K562 (cell line): ENCODE results near the gene SMIM35. TPM values are rescaled to one million over a fixed set of nuclear protein-coding genes. Genes with fewer than 3 reads are reported as not detected.

Experiments used
- BRD9 ChIP-seq: fragments of 450-650 bp; IDR thresholded peaks from 2 replicates; pipeline ENCODE4 v1.6.1; 2018; ENCODE audit warnings: low read depth; ENCODE audit not compliant: partially characterized antibody
- CC2D1A ChIP-seq: fragments of 450-650 bp; IDR thresholded peaks from 2 replicates; pipeline ENCODE4 v1.6.1; 2017; ENCODE audit warnings: mild to moderate bottlenecking
- CHD4 ChIP-seq: fragments of 200-600 bp; sonication (generic); IDR thresholded peaks from 3 replicates; pipeline ENCODE4 v1.6.1; 2012; ENCODE audit warnings: low read depth, mild to moderate bottlenecking, mixed read lengths, low read length, inconsistent platforms; ENCODE audit not compliant: insufficient read depth, insufficient replicate concordance, poor library complexity, severe bottlenecking
- CREM ChIP-seq: IDR thresholded peaks from 2 replicates; pipeline ENCODE4 v1.6.1; 2014; ENCODE audit warnings: antibody characterized with exemption, low read depth
- GTF2A2 ChIP-seq: IDR thresholded peaks from 2 replicates; pipeline ENCODE4 v1.6.1; 2016; ENCODE audit warnings: mild to moderate bottlenecking, missing genetic modification characterization, missing compliant biosample characterization
- HEY1 ChIP-seq: fragments of 250-450 bp; sonication (Bioruptor Pico); IDR thresholded peaks from 2 replicates; pipeline ENCODE4 v1.5.0; 2020; ENCODE audit warnings: mild to moderate bottlenecking, moderate library complexity, borderline replicate concordance
- HMBOX1 ChIP-seq: sonication (generic); IDR thresholded peaks from 2 replicates; pipeline ENCODE4 v1.6.1; 2016
- HMG20A ChIP-seq: fragments of 450-650 bp; formaldehyde crosslinking; conservative IDR thresholded peaks from 2 replicates; pipeline ENCODE4 v1.4.0; 2020; ENCODE audit warnings: mild to moderate bottlenecking, mixed read lengths
- HNRNPH1 ChIP-seq: fragments of 200-400 bp; formaldehyde crosslinking; optimal IDR thresholded peaks from 2 replicates; pipeline ENCODE3; 2017; ENCODE audit warnings: low read depth, mild to moderate bottlenecking, low read length, moderate library complexity
- MLX ChIP-seq, 2 experiments: fragments of 450-650 bp in 1 of 2; sonication (generic) in 1 of 2; formaldehyde crosslinking; conservative IDR thresholded peaks; 2 replicates each; pipeline versions ENCODE4 v1.4.0 to v1.8.1; 2020 to 2022; ENCODE audit warnings: mild to moderate bottlenecking in 1 of 2, missing genetic modification reagents in 1 of 2
- NCOA6 ChIP-seq: fragments of 450-650 bp; IDR thresholded peaks from 2 replicates; pipeline ENCODE4 v1.6.1; 2017; ENCODE audit warnings: mild to moderate bottlenecking
- PHF20 ChIP-seq: fragments of 450-650 bp; IDR thresholded peaks from 2 replicates; pipeline ENCODE4 v1.6.1; 2018; ENCODE audit not compliant: partially characterized antibody
- RBM25 ChIP-seq: fragments of 200-400 bp; formaldehyde crosslinking; IDR thresholded peaks from 2 replicates; pipeline ENCODE4 v1.6.1; 2018; ENCODE audit warnings: low read length, low read depth, moderate library complexity; ENCODE audit not compliant: severe bottlenecking
- RCOR1 ChIP-seq, 2 experiments: IDR thresholded peaks; 2 replicates each; pipeline ENCODE4 v1.6.1; 2012; ENCODE audit warnings: low read depth in 2 of 2, low read length in 2 of 2, borderline replicate concordance in 1 of 2, improper control_type of control experiment in 1 of 2
- TAF7 ChIP-seq: fragments of 450-650 bp; IDR thresholded peaks from 2 replicates; pipeline ENCODE4 v1.6.1; 2016; ENCODE audit warnings: missing genetic modification characterization, missing compliant biosample characterization
- TFAP4 ChIP-seq: sonication (generic); formaldehyde crosslinking; IDR thresholded peaks from 2 replicates; pipeline ENCODE4 v1.8.0; 2022; ENCODE audit warnings: missing genetic modification reagents, mild to moderate bottlenecking, moderate library complexity, borderline replicate concordance
- THAP7 ChIP-seq: fragments of 250-450 bp; sonication (Bioruptor Pico); IDR thresholded peaks from 2 replicates; pipeline ENCODE4 v1.5.0; 2021
- THRAP3 ChIP-seq: fragments of 450-650 bp; IDR thresholded peaks from 2 replicates; pipeline ENCODE4 v1.6.1; 2016; ENCODE audit warnings: mild to moderate bottlenecking, inconsistent platforms, borderline replicate concordance
- ZBTB34 ChIP-seq: fragments of 250-450 bp; sonication (Bioruptor Pico); IDR thresholded peaks from 2 replicates; pipeline ENCODE4 v1.8.0; 2021; ENCODE audit warnings: mild to moderate bottlenecking, moderate library complexity
- ZNF398 ChIP-seq: fragments of 250-450 bp; sonication (Bioruptor Pico); IDR thresholded peaks from 2 replicates; pipeline ENCODE4 v1.8.0; 2021; ENCODE audit warnings: moderate library complexity, mild to moderate bottlenecking, inconsistent platforms
- ZNF644 ChIP-seq: fragments of 200-800 bp; sonication (Bioruptor generic); IDR thresholded peaks from 2 replicates; pipeline ENCODE4 v1.6.1; 2016; ENCODE audit warnings: low read depth, missing genetic modification characterization, missing compliant biosample characterization
- polyA plus RNA-seq, 8 experiments: library from polyadenylated mRNA; depleted of rRNA in 4 of 8; stranded (reverse) in 5 of 8; unstranded in 3 of 8; fragments of >200 nt; fragmentation: Nextera tagmentation in 2 of 8; fragmentation: Illumina TruSeq in 1 of 8; extraction: Ambion mirVana in 2 of 8; extraction: Trizol in 1 of 8; gene quantifications; 2 replicates each; pipeline versions ENCODE4 v1.2.1 to v1.2.3, GENCODE V29; 2011 to 2014; ENCODE audit warnings: inconsistent platforms in 1 of 8, missing spikeins in 1 of 8
- total RNA-seq, 7 experiments: library from RNA; depleted of rRNA in 6 of 7; stranded (reverse); fragments of >200 nt in 6 of 7; fragmentation: Illumina TruSeq in 2 of 7; extraction: Trizol in 2 of 7; gene quantifications; 2 replicates each; pipeline versions ENCODE4 v1.2.1 to v1.2.3, GENCODE V29; 2011 to 2021; ENCODE audit warnings: low replicate concordance in 1 of 7

The SMIM35 gene
- total and polyA plus RNA-seq, 9 of the 15 experiments (the other 6 are each of a cell fraction or from before 2014, with no cell fraction given): 0.03 TPM; not detected in 7

- no peak for TF ChIP-seq TFAP4 (CRISPR knock-in tag)
- no peak for TF ChIP-seq BRD9
- TF ChIP-seq TAF7 (tag): no peak
- no peak for TF ChIP-seq PHF20
- TF ChIP-seq NCOA6: no peak
- TF ChIP-seq CREM: no peak
- TF ChIP-seq CC2D1A: no peak
- TF ChIP-seq HMBOX1: no peak
- no peak for TF ChIP-seq RBM25
- no peak for TF ChIP-seq RCOR1 (IDR thresholded peaks at IDR 0.05; ENCODE audit: borderline replicate concordance in 1 of 2, low read depth in 2 of 2, low read length in 2 of 2)
- TF ChIP-seq ZNF644 (tag): no peak
- TF ChIP-seq HMG20A (CRISPR knock-in tag): no peak
- TF ChIP-seq HNRNPH1: no peak
- TF ChIP-seq THAP7 (CRISPR knock-in tag): no peak
- no peak for TF ChIP-seq ZNF398 (CRISPR knock-in tag)
- TF ChIP-seq GTF2A2 (tag): peak; percentile 88
- TF ChIP-seq MLX (CRISPR knock-in tag; conservative IDR thresholded peaks at IDR 0.05): peak in 1 of 2 experiments; percentile 82; a peak in 1 of 4 replicates
- no peak for TF ChIP-seq ZBTB34 (CRISPR knock-in tag)
- TF ChIP-seq HEY1 (CRISPR knock-in tag): no peak
- TF ChIP-seq THRAP3: no peak
- TF ChIP-seq CHD4: no peak
Measured at GRCh38 chr11:118126082-118126838, 39.5 kb upstream of the SMIM35 start (continued).
